GM12878 (cell line): ENCODE results near the gene STK32B. TPM values are rescaled to one million over a fixed set of nuclear protein-coding genes. Genes with fewer than 3 reads are reported as not detected.

Experiments used
- ATAC-seq: fragments of 200-7000 bp; cut with Tn5 transposase; 3 replicates; pipeline ENCODE4 v1.9.1; 2020; ENCODE audit warnings: mild to moderate bottlenecking, moderate library complexity
- BruUV-seq: library from RNA; stranded (reverse); fragments of 400-500 nt; replicated peaks from 2 replicates; lab custom pipeline; 2021; lab: Mats Ljungman, UMichigan
- CTCF ChIA-PET: fragments of 300-600 bp; sonication (Branson Sonifier 250); formaldehyde crosslinking; extraction: SDS; loops from one replicate; lab custom pipeline; 2021; ENCODE audit warnings: inconsistent platforms; lab: Yijun Ruan, JAX
- POLR2A ChIA-PET: fragments of 350-600 bp; formaldehyde crosslinking; extraction: SDS; loops from one replicate; lab custom pipeline; 2021; ENCODE audit warnings: inconsistent platforms; lab: Charles Lee
- RAD21 ChIA-PET: fragments of 300-600 bp; sonication (Branson Sonifier 250); formaldehyde crosslinking; loops from one replicate; lab custom pipeline; 2023; ENCODE audit warnings: antibody characterized with exemption; ENCODE audit not compliant: unreplicated experiment; lab: Charles Lee
- SMC1A ChIA-PET: fragments of 300-600 bp; sonication (Branson Sonifier 250); formaldehyde crosslinking; loops from one replicate; lab custom pipeline; 2023; ENCODE audit not compliant: unreplicated experiment, uncharacterized antibody; lab: Charles Lee
- DNase-seq: peaks from one replicate; pipeline ENCODE4 v3.0.0-alpha.2; 2011; ENCODE audit warnings: low read depth, low spot score
- FAIRE-seq: peaks from 3 replicates; lab custom pipeline; 2011; peaks lifted over from hg19 to GRCh38; lab: Jason Lieb, UNC
- H2AFZ ChIP-seq: 2 replicates; pipeline ENCODE4 v1.6.0; 2011; ENCODE audit warnings: low read depth, low read length, control low read depth; ENCODE audit not compliant: control insufficient read depth
- H3K27ac ChIP-seq: 2 replicates; pipeline ENCODE4 v1.5.1; 2011; ENCODE audit warnings: control low read depth; ENCODE audit not compliant: control insufficient read depth, insufficient read depth
- H3K27me3 ChIP-seq, 2 experiments: replicated peaks in 1 of 2; 2 replicates each; pipeline versions ENCODE4 v1.6.0 to v1.6.1; 2011; ENCODE audit warnings: low read length in 1 of 2; ENCODE audit not compliant: control insufficient read depth in 2 of 2, insufficient read depth in 2 of 2
- H3K36me3 ChIP-seq, 2 experiments: 2 replicates each; pipeline ENCODE4 v1.5.1; 2011; ENCODE audit warnings: low read length in 1 of 2; ENCODE audit not compliant: control insufficient read depth in 2 of 2, insufficient read depth in 2 of 2
- H3K4me1 ChIP-seq: 2 replicates; pipeline ENCODE4 v1.6.1; 2011; ENCODE audit warnings: mild to moderate bottlenecking, low read length, moderate library complexity, mixed read lengths; ENCODE audit not compliant: control insufficient read depth, insufficient read depth
- H3K4me2 ChIP-seq: 2 replicates; pipeline ENCODE4 v1.6.0; 2011; ENCODE audit warnings: control low read depth; ENCODE audit not compliant: control insufficient read depth, insufficient read depth
- H3K4me3 ChIP-seq: fragments of 200-600 bp; sonication (generic); 2 replicates; pipeline ENCODE4 v1.5.1; 2016
- H3K79me2 ChIP-seq: 2 replicates; pipeline ENCODE4 v1.6.0; 2011; ENCODE audit warnings: low read length; ENCODE audit not compliant: control insufficient read depth, insufficient read depth
- H3K9ac ChIP-seq: 2 replicates; pipeline ENCODE4 v1.8.0; 2011; ENCODE audit warnings: low read length, control low read depth, mixed read lengths; ENCODE audit not compliant: control insufficient read depth, insufficient read depth
- H3K9me3 ChIP-seq: replicated peaks from 3 replicates; pipeline ENCODE4 v1.5.1; 2011; ENCODE audit warnings: mild to moderate bottlenecking, low read length; ENCODE audit not compliant: control insufficient read depth, insufficient read depth
- H4K20me1 ChIP-seq: 2 replicates; pipeline ENCODE4 v1.6.0; 2011; ENCODE audit not compliant: control insufficient read depth, insufficient read depth
- CTCF ChIP-seq, 3 experiments: IDR thresholded peaks in 2 of 3; conservative IDR thresholded peaks in 1 of 3; 2 replicates each; pipeline ENCODE4 v1.5.1; 2011; ENCODE audit warnings: low read depth in 3 of 3, low read length in 3 of 3, mild to moderate bottlenecking in 3 of 3, control low read depth in 2 of 3, moderate library complexity in 2 of 3, inconsistent platforms in 1 of 3, mixed read lengths in 1 of 3; ENCODE audit not compliant: control insufficient read depth in 2 of 3, insufficient read depth in 1 of 3; ENCODE audit errors: extremely low read depth in 1 of 3
- EGR1 ChIP-seq, 2 experiments: IDR thresholded peaks; 1 replicate in 1 of 2; 2 replicates in 1 of 2; pipeline ENCODE4 v1.6.1; 2011 to 2012; ENCODE audit warnings: low read depth in 2 of 2, low read length in 2 of 2, borderline replicate concordance in 1 of 2, mild to moderate bottlenecking in 1 of 2, moderate library complexity in 1 of 2
- HDAC6 ChIP-seq: fragments of 200-600 bp; sonication (generic); IDR thresholded peaks from one replicate; pipeline ENCODE4 v1.8.0; 2017; ENCODE audit warnings: antibody characterized with exemption; ENCODE audit not compliant: unreplicated experiment
- JUNB ChIP-seq: IDR thresholded peaks from 2 replicates; pipeline ENCODE4 v1.6.1; 2016; ENCODE audit warnings: antibody characterized with exemption, mild to moderate bottlenecking
- NFIC ChIP-seq: IDR thresholded peaks from 2 replicates; pipeline ENCODE4 v1.6.1; 2012; ENCODE audit warnings: low read depth, mild to moderate bottlenecking, inconsistent platforms, low read length, moderate library complexity
- NR2C1 ChIP-seq: fragments of 450-650 bp; IDR thresholded peaks from 2 replicates; pipeline ENCODE4 v1.6.1; 2017; ENCODE audit warnings: antibody characterized with exemption, mild to moderate bottlenecking, moderate library complexity
- PKNOX1 ChIP-seq: fragments of 450-650 bp; IDR thresholded peaks from 2 replicates; pipeline ENCODE4 v1.6.1; 2016; ENCODE audit warnings: mild to moderate bottlenecking
- PML ChIP-seq: IDR thresholded peaks from 2 replicates; pipeline ENCODE4 v1.6.1; 2012; ENCODE audit warnings: low read length, inconsistent platforms
- PRDM15 ChIP-seq: fragments of 450-650 bp; formaldehyde crosslinking; IDR thresholded peaks from 2 replicates; pipeline ENCODE4 v1.4.0; 2020; ENCODE audit warnings: mild to moderate bottlenecking, moderate library complexity
- RAD21 ChIP-seq: IDR thresholded peaks from 2 replicates; pipeline ENCODE4 v1.6.1; 2011; ENCODE audit warnings: mild to moderate bottlenecking, low read depth, low read length, moderate library complexity; ENCODE audit not compliant: insufficient read depth
- SMARCA5 ChIP-seq: fragments of 450-650 bp; IDR thresholded peaks from 2 replicates; pipeline ENCODE4 v1.6.1; 2017; ENCODE audit warnings: mild to moderate bottlenecking
- SMC3 ChIP-seq: IDR thresholded peaks from 2 replicates; pipeline ENCODE4 v1.6.1; 2011; ENCODE audit warnings: low read length, improper control_type of control experiment, borderline replicate concordance
- USF1 ChIP-seq: IDR thresholded peaks from 2 replicates; pipeline ENCODE4 v1.6.1; 2011; ENCODE audit warnings: borderline replicate concordance, low read depth, mild to moderate bottlenecking, moderate library complexity, mixed read lengths, low read length; ENCODE audit not compliant: insufficient read depth; ENCODE audit errors: extremely low read length
- ZNF274 ChIP-seq: IDR thresholded peaks from one replicate; pipeline ENCODE4 v1.8.0; 2011; ENCODE audit not compliant: insufficient read length, insufficient read depth
- WGBS: methylation state at CpG from one replicate; pipeline ENCODE4 v1.1.6; 2016; ENCODE audit warnings: low lambda C conversion rate; ENCODE audit not compliant: insufficient replicate concordance, insufficient coverage; ENCODE audit errors: missing lambda C conversion rate; 5-methylcytosine and 5-hydroxymethylcytosine counted together
- in situ Hi-C: fragments of 300-500 bp; cut with MboI; formaldehyde crosslinking; loops from 9 replicates; pipeline ENCODE4 v1.14.3; 2018; ENCODE audit warnings: mixed read lengths
- intact Hi-C: fragments of 100-400 bp; cut with micrococcal nuclease; formaldehyde crosslinking; loops from one replicate; pipeline ENCODE4 v1.14.2; 2022; ENCODE audit not compliant: unreplicated experiment
- polyA plus RNA-seq, 11 experiments: library from polyadenylated mRNA; depleted of rRNA in 4 of 11; unstranded in 6 of 11; stranded (reverse) in 5 of 11; fragments of >200 nt; fragmentation: Nextera tagmentation in 4 of 11; fragmentation: Illumina TruSeq in 1 of 11; extraction: Ambion mirVana in 4 of 11; extraction: Trizol in 1 of 11; gene quantifications; 1 replicate in 1 of 11; 2 replicates in 10 of 11; pipeline versions ENCODE4 v1.2.1 to v1.2.3, GENCODE V29; 2011 to 2016; ENCODE audit warnings: inconsistent platforms in 2 of 11, missing spikeins in 2 of 11, low read depth in 1 of 11
- total RNA-seq, 4 experiments: library from RNA; depleted of rRNA in 3 of 4; stranded (reverse); fragments of >200 nt in 3 of 4; fragmentation: Illumina TruSeq in 1 of 4; extraction: Trizol in 1 of 4; gene quantifications; 2 replicates each; pipeline versions ENCODE4 v1.2.1 to v1.2.3, GENCODE V29; 2013 to 2021

The STK32B gene
- total and polyA plus RNA-seq, 10 of the 15 experiments (the other 5 are each of a cell fraction or from before 2014, with no cell fraction given): 0.04 to 0.12 (median 0.08) TPM; not detected in 7

GRCh38 chr4:5048721-5049120 lies 2.6 kb upstream of the STK32B start (continued):
- no peak for TF ChIP-seq PKNOX1

GRCh38 chr4:5050520-5051277 lies 581 bp upstream of the STK32B start:
- no peak for DNase-seq
- Histone ChIP-seq H3K27me3 (peaks cover 5 to 12% of the 10 kb centered on the region in 2 experiments), H3K9me3 (no peaks in the 10 kb centered on the region; the same call in 2 of the 3 replicates), H3K4me2 (peak overlapping the region; percentile 55), H3K79me2 (no peaks in the 10 kb centered on the region), H3K27ac (no peak overlapping the region), H3K36me3 (no peaks in the 10 kb centered on the region), H3K4me1 (no peaks in the 10 kb centered on the region), H3K4me3 (no peak overlapping the region), H2AFZ (no peak overlapping the region; the same call in 1 of the 2 replicates), H3K9ac (no peak overlapping the region), H4K20me1 (no peaks in the 10 kb centered on the region)
- no TSS peak for BruUV-seq
- ChIA-PET POLR2A (no interaction called here), CTCF (no interaction called here), RAD21 (no interaction called here), SMC1A (no interaction called here)
- no peak for FAIRE-seq
- intact Hi-C loops: no loop called here
- WGBS: 1% methylated on average over 36 of the region's 36 CpGs
- ATAC-seq: peak; percentile 66
- in situ Hi-C loops: no loop called here
- TF ChIP-seq JUNB (no peak), ZNF274 (no peak), PML (no peak), SMARCA5 (no peak), USF1 (no peak), CTCF (IDR thresholded peaks at IDR 0.05 in 2 of 3, conservative IDR thresholded peaks at IDR 0.05 in 1 of 3; ENCODE audit: control insufficient read depth in 2 of 3, extremely low read depth in 1 of 3, insufficient read depth in 1 of 3, low read depth in 3 of 3, low read length in 3 of 3) (peak; percentile 37 to 59 (median 44); a peak in 4 of 6 replicates), NFIC (no peak), RAD21 (peak; percentile 58), SMC3 (peak; percentile 43; the same call in 1 of the 2 replicates), NR2C1 (no peak), PRDM15 (no peak), EGR1 (IDR thresholded peaks at IDR 0.05; ENCODE audit: borderline replicate concordance in 1 of 2, low read depth in 2 of 2, low read length in 2 of 2) (no peak), HDAC6 (no peak)
